Gastroesophageal sphincter (tissue), 4 donors: Measurements from ENCODE around the gene CLOCK. TPM values are rescaled to one million over a fixed set of nuclear protein-coding genes. Genes with fewer than 3 reads are reported as not detected.

Experiments used
- ATAC-seq: fragments of 150-250 bp; one replicate; pipeline ENCODE4 v1.9.1; 2016; ENCODE audit warnings: mild to moderate bottlenecking, moderate library complexity
- H3K27ac ChIP-seq, 4 donors: fragments of 200-600 bp; sonication (generic) in 3 of 4; 1 replicate in 3 of 4; 2 replicates in 1 of 4; pipeline ENCODE4 v1.5.1; 2016 to 2019
- H3K27me3 ChIP-seq: fragments of 200-600 bp; sonication (generic); one replicate; pipeline ENCODE4 v1.5.1; 2019
- H3K36me3 ChIP-seq, 2 donors: fragments of 200-600 bp; sonication (generic); one replicate each; pipeline ENCODE4 v1.5.1; 2019; ENCODE audit warnings: control low read depth in 1 of 2
- H3K4me1 ChIP-seq, 3 donors: fragments of 200-600 bp; sonication (generic); 1 replicate in 2 of 3; 2 replicates in 1 of 3; pipeline ENCODE4 v1.5.1; 2016 to 2019; ENCODE audit warnings: control low read depth in 2 of 3
- H3K4me3 ChIP-seq, 2 donors: fragments of 200-600 bp; sonication (generic); one replicate each; pipeline ENCODE4 v1.5.1; 2019; ENCODE audit warnings: mild to moderate bottlenecking in 1 of 2, moderate library complexity in 1 of 2
- H3K9me3 ChIP-seq, 3 donors: fragments of 200-600 bp; sonication (generic); one replicate each; pipeline ENCODE4 v1.5.1; 2017 to 2019; ENCODE audit warnings: control low read depth in 2 of 3
- EP300 ChIP-seq: sonication (generic); formaldehyde crosslinking; IDR thresholded peaks from one replicate; pipeline ENCODE4 v1.6.1; 2017; ENCODE audit warnings: antibody characterized with exemption, mild to moderate bottlenecking
- POLR2A ChIP-seq, 2 donors: fragments of 450-650 bp; IDR thresholded peaks; one replicate each; pipeline ENCODE4 v1.6.1; 2017; ENCODE audit warnings: antibody characterized with exemption in 2 of 2, mild to moderate bottlenecking in 2 of 2, moderate library complexity in 1 of 2
- POLR2AphosphoS5 ChIP-seq: sonication (generic); formaldehyde crosslinking; IDR thresholded peaks from one replicate; pipeline ENCODE4 v1.6.1; 2017; ENCODE audit warnings: antibody characterized with exemption
- WGBS, 2 donors: methylation state at CpG; one replicate each; pipeline ENCODE4 v1.1.5; 2018; ENCODE audit warnings: low coverage in 1 of 2; 5-methylcytosine and 5-hydroxymethylcytosine counted together
- total RNA-seq, 4 donors: library from RNA; depleted of rRNA; stranded (reverse); fragments of >200 nt; gene quantifications; one replicate each; pipeline ENCODE4 v1.1.0, GENCODE V29; 2016
- TF ChIP-seq, protein P1 (sequence below), 4 experiments: fragments of 200-600 bp in 2 of 4; fragments of 450-650 bp in 2 of 4; sonication (generic) in 1 of 4; IDR thresholded peaks; one replicate each; pipeline ENCODE4 v1.5.1; 2017 to 2019; ENCODE audit warnings: antibody characterized with exemption in 4 of 4, mild to moderate bottlenecking in 2 of 4, moderate library complexity in 2 of 4

CLOCK gene
- total RNA-seq, 4 donors from 2014 or later: 30.0 to 55.7 (median 33.9) TPM

DNA sequence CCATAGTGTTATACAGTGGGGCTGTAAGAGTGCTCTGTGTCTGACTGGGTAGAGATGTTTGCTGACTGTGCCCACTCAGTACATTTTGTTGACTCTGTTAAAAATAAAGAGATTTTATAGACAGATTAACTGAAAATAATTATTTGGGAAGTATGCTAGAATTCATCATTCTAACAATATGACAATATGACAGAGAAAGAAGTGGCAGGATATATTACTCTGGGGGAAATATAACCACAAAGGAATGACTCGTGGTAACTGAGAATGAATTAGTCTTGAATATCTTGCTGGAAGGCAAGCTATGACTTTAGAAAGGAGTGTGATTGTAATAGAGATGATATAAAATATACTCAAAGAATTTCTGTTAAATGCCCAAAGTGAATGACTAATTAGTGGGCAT lies 104.2 kb downstream of the CLOCK start:
- H3K36me3 ChIP-seq: peaks cover 0 to 56% of the 10 kb centered on the region in 2 donors
- H3K27me3 ChIP-seq: no peaks in the 10 kb centered on the region
- WGBS, 2 donors: 77 to 94% methylated on average over 1 of the region's 1 CpG
- ATAC-seq: no peak
- H3K4me1 ChIP-seq: peaks cover 0 to 3% (median 0%) of the 10 kb centered on the region in 3 donors
- no peaks in the 10 kb centered on the region for H3K9me3 ChIP-seq
- no peak overlapping the region for H3K27ac ChIP-seq
- TF ChIP-seq EP300 (no peak), POLR2AphosphoS5 (no peak), POLR2A (IDR thresholded peaks at IDR 0.05) (no peak)
- H3K4me3 ChIP-seq: no peak overlapping the region

DNA sequence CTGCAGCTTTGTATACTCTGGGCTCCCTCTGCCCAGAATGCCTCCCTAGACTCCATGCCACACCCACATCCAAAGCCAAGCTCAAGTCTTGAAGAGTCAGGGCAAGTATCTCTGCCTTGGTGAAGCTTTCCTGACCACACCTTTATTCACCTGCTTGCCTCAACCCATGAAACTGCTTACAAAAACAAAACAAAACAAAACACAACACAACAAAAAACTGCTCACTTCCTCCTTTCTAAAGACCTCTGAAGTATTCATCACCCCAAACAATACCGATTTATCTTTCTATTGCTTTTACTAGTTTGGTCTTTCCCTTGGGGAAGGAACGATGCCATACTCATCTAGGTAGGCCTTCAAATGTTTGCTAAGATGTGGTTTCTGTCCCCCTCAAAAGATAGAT lies 105.9 kb downstream of the CLOCK start:
- H3K27ac ChIP-seq: no peak overlapping the region
- H3K27me3 ChIP-seq: no peaks in the 10 kb centered on the region
- ATAC-seq: no peak
- H3K4me1 ChIP-seq: peaks cover 0 to 6% (median 0%) of the 10 kb centered on the region in 3 donors
- 94 to 100% methylated on average over 2 of the region's 2 CpGs for WGBS, 2 donors
- H3K36me3 ChIP-seq: peaks cover 0 to 60% of the 10 kb centered on the region in 2 donors
- no peaks in the 10 kb centered on the region for H3K9me3 ChIP-seq
- TF ChIP-seq POLR2AphosphoS5: no peak
- TF ChIP-seq EP300: no peak
- TF ChIP-seq POLR2A (IDR thresholded peaks at IDR 0.05): no peak
- TF ChIP-seq, protein P1, sequence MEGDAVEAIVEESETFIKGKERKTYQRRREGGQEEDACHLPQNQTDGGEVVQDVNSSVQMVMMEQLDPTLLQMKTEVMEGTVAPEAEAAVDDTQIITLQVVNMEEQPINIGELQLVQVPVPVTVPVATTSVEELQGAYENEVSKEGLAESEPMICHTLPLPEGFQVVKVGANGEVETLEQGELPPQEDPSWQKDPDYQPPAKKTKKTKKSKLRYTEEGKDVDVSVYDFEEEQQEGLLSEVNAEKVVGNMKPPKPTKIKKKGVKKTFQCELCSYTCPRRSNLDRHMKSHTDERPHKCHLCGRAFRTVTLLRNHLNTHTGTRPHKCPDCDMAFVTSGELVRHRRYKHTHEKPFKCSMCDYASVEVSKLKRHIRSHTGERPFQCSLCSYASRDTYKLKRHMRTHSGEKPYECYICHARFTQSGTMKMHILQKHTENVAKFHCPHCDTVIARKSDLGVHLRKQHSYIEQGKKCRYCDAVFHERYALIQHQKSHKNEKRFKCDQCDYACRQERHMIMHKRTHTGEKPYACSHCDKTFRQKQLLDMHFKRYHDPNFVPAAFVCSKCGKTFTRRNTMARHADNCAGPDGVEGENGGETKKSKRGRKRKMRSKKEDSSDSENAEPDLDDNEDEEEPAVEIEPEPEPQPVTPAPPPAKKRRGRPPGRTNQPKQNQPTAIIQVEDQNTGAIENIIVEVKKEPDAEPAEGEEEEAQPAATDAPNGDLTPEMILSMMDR (IDR thresholded peaks at IDR 0.05): no peak
- H3K4me3 ChIP-seq: no peak overlapping the region

DNA sequence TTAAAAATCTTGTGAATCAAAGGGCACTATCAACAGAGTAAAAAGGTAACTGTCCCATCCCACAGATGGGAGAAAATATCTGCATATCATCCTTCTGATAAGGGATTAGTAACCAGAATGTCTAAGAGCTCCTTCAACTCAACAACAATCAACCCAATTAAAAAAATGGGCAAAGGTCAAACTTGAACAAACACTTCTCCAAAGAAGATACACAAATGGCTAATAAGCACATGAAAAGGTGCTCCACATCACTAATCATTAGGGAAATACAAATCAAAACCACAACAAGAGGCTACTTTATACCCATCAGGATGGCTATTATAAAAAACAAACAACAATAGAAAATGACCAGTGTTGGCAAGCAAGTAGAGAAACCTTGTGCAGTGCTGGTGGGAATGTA lies 107.7 kb downstream of the CLOCK start:
- Histone ChIP-seq H3K27me3 (no peaks in the 10 kb centered on the region), H3K4me3 (no peak overlapping the region), H3K9me3 (no peaks in the 10 kb centered on the region), H3K36me3 (peaks cover 0 to 77% of the 10 kb centered on the region in 2 donors), H3K4me1 (peaks cover 0 to 14% (median 0%) of the 10 kb centered on the region in 3 donors), H3K27ac (no peak overlapping the region)
- TF ChIP-seq EP300 (no peak), POLR2AphosphoS5 (no peak), POLR2A (IDR thresholded peaks at IDR 0.05) (no peak)
- TF ChIP-seq, protein P1 (IDR thresholded peaks at IDR 0.05): no peak
- ATAC-seq: no peak

DNA sequence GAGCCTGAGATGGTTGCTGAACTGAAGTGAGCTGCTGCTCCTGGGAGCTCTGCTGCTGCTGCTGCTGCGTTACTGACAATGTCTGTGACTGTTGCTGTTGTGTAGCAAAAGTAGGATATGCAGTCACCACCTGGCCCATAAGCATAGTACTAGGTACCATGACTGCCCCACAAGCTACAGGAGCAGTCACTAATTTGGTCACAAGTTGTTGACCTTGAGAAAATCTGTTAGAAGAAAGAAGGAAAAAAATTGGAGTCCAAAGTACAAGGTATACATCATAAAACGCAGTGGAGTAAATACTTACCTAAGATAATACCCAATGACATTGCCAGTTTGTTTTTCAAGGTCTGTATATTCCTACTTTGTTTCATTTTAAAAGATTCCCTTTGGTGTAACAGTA lies 108.4 kb downstream of the CLOCK start:
- Histone ChIP-seq H3K4me1 (peaks cover 0 to 14% (median 0%) of the 10 kb centered on the region in 3 donors), H3K4me3 (no peak overlapping the region), H3K36me3 (peaks cover 0 to 77% of the 10 kb centered on the region in 2 donors), H3K9me3 (no peaks in the 10 kb centered on the region), H3K27me3 (no peaks in the 10 kb centered on the region), H3K27ac (no peak overlapping the region)
- no peak for ATAC-seq
- TF ChIP-seq POLR2AphosphoS5 (no peak), EP300 (no peak), POLR2A (IDR thresholded peaks at IDR 0.05) (no peak)
- TF ChIP-seq, protein P1 (IDR thresholded peaks at IDR 0.05): no peak
- WGBS, 2 donors: 88 to 100% methylated on average over 1 of the region's 2 CpGs

DNA sequence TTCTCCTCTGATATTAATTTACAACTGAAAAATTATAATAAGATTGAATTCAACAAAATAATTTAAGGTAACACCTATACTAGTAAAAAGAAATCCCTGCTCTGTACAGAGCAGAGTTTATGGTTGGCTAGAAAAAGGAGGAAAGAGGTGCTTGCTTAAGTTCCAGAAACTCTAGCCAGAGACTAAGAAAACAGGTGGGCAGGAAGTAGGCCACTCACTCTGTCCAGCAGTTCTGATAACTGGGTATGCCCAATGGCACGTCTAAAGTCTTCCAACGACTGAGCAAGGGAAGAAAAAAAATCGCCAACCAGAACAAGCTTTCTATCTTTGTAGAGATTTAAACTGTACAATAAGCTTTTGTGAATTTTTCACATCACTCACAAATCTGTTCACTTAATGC lies 108.9 kb downstream of the CLOCK start:
- peaks cover 0 to 77% of the 10 kb centered on the region in 2 donors for H3K36me3 ChIP-seq
- WGBS, 2 donors: 83 to 94% methylated on average over 3 of the region's 3 CpGs

More for the DNA sequence above, 108.9 kb downstream of the CLOCK start:
- no peak overlapping the region for H3K4me3 ChIP-seq
- no peaks in the 10 kb centered on the region for H3K9me3 ChIP-seq
- peaks cover 0 to 14% (median 0%) of the 10 kb centered on the region in 3 donors for H3K4me1 ChIP-seq
- TF ChIP-seq POLR2AphosphoS5 (no peak), POLR2A (IDR thresholded peaks at IDR 0.05) (no peak), EP300 (no peak)
- TF ChIP-seq, protein P1 (IDR thresholded peaks at IDR 0.05): no peak
- H3K27me3 ChIP-seq: no peaks in the 10 kb centered on the region
- no peak overlapping the region for H3K27ac ChIP-seq
- ATAC-seq: no peak
